KMS-11 (cell line): ENCODE results near the gene NKPD1.

ENCODE experiments used
- H2AFZ ChIP-seq: fragments of 200-600 bp; sonication (generic); 2 replicates; pipeline ENCODE4 v1.6.1; 2016; ENCODE audit warnings: antibody characterized with exemption, mixed run types, low read depth
- H3K27ac ChIP-seq: fragments of 200-600 bp; sonication (generic); 2 replicates; pipeline ENCODE4 v1.6.1; 2016; ENCODE audit warnings: mild to moderate bottlenecking, mixed run types
- H3K27me3 ChIP-seq: fragments of 200-600 bp; sonication (generic); 2 replicates; pipeline ENCODE4 v1.6.1; 2017; ENCODE audit warnings: mild to moderate bottlenecking, low read depth, mixed run types, moderate library complexity; ENCODE audit not compliant: insufficient read depth
- H3K36me3 ChIP-seq: fragments of 200-600 bp; sonication (generic); 2 replicates; pipeline ENCODE4 v1.6.1; 2017; ENCODE audit warnings: mild to moderate bottlenecking, mixed run types; ENCODE audit not compliant: insufficient read depth
- H3K4me1 ChIP-seq: fragments of 200-600 bp; sonication (generic); 2 replicates; pipeline ENCODE4 v1.6.1; 2016; ENCODE audit warnings: mild to moderate bottlenecking, low read depth, mixed run types; ENCODE audit not compliant: poor library complexity, severe bottlenecking
- H3K4me2 ChIP-seq: fragments of 200-600 bp; sonication (generic); 2 replicates; pipeline ENCODE4 v1.7.0; 2016; ENCODE audit warnings: mild to moderate bottlenecking, mixed run types
- H3K4me3 ChIP-seq: fragments of 200-600 bp; sonication (generic); IDR thresholded peaks from 2 replicates; pipeline ENCODE4 v1.6.1; 2017; ENCODE audit warnings: low read depth, low read length, mixed read lengths; ENCODE audit not compliant: insufficient read depth
- H3K79me2 ChIP-seq: fragments of 200-600 bp; sonication (generic); 2 replicates; pipeline ENCODE4 v1.6.1; 2016; ENCODE audit warnings: low read depth, mixed run types; ENCODE audit not compliant: insufficient read depth
- H3K9ac ChIP-seq: fragments of 200-600 bp; sonication (generic); 2 replicates; pipeline ENCODE4 v1.6.1; 2016; ENCODE audit warnings: mild to moderate bottlenecking, mixed run types
- H4K20me1 ChIP-seq: fragments of 200-600 bp; sonication (generic); 2 replicates; pipeline ENCODE4 v1.6.1; 2016; ENCODE audit warnings: mild to moderate bottlenecking, mixed run types; ENCODE audit not compliant: insufficient read depth
- TF ChIP-seq, protein P1 (sequence below): fragments of 200-600 bp; sonication (generic); conservative IDR thresholded peaks from 2 replicates; pipeline ENCODE4 v1.6.1; 2017; ENCODE audit warnings: low read depth, mild to moderate bottlenecking, antibody characterized with exemption, low read length, moderate library complexity, mixed read lengths

The NKPD1 gene

GRCh38 chr19:45159210-45159970, 1.4 kb downstream of the NKPD1 start:
- Histone ChIP-seq H3K36me3 (no peaks in the 10 kb centered on the region), H3K27ac (no peak overlapping the region), H3K79me2 (no peaks in the 10 kb centered on the region), H3K4me1 (peaks cover 9% of the 10 kb centered on the region), H3K9ac (no peak overlapping the region), H2AFZ (no peak overlapping the region), H3K4me2 (no peak overlapping the region), H3K4me3 (no peak overlapping the region), H4K20me1 (no peaks in the 10 kb centered on the region), H3K27me3 (0 out of 2 replicates have a peak, but pooled peaks cover 3% of the 10 kb centered on the region)
- TF ChIP-seq, protein P1, sequence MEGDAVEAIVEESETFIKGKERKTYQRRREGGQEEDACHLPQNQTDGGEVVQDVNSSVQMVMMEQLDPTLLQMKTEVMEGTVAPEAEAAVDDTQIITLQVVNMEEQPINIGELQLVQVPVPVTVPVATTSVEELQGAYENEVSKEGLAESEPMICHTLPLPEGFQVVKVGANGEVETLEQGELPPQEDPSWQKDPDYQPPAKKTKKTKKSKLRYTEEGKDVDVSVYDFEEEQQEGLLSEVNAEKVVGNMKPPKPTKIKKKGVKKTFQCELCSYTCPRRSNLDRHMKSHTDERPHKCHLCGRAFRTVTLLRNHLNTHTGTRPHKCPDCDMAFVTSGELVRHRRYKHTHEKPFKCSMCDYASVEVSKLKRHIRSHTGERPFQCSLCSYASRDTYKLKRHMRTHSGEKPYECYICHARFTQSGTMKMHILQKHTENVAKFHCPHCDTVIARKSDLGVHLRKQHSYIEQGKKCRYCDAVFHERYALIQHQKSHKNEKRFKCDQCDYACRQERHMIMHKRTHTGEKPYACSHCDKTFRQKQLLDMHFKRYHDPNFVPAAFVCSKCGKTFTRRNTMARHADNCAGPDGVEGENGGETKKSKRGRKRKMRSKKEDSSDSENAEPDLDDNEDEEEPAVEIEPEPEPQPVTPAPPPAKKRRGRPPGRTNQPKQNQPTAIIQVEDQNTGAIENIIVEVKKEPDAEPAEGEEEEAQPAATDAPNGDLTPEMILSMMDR, result no peak

DNA sequence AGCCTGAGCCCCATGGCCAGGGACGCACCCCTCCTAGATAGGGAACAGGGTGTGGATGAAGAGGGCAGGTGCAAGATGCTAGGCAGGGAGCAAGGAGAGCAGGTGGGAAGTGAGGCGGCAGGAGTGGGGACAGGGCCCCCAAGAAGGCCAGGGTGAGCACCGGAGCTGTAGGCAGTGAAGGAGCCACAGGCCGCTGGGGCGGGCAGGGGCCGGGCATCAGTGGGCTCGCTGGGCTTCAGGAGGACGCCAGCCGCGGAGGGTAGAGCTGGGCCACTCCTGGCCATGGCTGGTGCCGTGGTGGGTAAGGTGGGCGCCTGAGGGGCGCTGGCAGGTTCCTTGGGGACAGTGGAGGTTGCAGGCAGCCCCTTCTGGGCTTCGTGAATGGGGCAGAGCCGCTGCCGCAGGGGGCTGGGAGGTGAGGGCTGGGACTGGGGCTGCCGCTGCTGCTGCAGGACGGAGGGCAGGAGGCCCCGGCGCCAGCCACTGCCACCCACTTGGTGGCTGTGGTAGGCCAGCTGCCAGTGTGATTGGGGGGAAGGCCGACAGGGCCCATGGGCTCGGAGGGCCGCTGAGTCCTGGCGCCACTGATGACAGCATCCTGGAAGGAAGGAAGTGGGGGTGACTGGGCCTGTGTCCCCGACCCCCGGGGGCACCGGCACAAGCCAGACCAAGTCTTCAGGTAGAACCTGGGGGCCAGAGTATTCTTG, 2.1 kb downstream of the NKPD1 start:
- H3K4me1 ChIP-seq, result peaks cover 2% of the 10 kb centered on the region
- H3K9ac ChIP-seq, result no peak overlapping the region
- H3K27me3 ChIP-seq, result 0 out of 2 replicates have a peak, but pooled peaks cover 3% of the 10 kb centered on the region
- H3K36me3 ChIP-seq, result no peaks in the 10 kb centered on the region
- H3K79me2 ChIP-seq, result no peaks in the 10 kb centered on the region
- no peaks in the 10 kb centered on the region for H4K20me1 ChIP-seq
- H3K4me3 ChIP-seq, result no peak overlapping the region
- TF ChIP-seq, protein P1, result no peak
- no peak overlapping the region for H2AFZ ChIP-seq
- no peak overlapping the region for H3K4me2 ChIP-seq
- H3K27ac ChIP-seq, result no peak overlapping the region

DNA sequence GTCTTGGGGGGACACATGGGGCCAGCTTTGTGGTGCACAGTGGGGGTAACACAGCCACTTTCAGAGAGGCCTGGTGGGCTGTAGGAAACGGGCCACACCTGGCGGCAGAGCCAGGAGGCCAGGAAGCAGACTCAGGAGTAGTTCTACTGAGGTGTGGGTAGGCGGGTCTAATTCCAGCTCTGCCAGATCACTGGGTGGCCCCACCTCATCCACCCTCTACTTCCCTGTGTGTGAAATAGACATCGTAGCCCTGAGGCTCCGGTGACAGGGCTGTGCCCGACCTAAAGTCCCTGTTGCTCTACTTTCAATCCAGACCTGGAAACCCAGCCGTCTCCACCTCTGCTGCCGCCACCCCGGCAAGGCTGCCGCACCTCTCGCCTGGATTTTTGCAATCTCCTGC, 4.0 kb downstream of the NKPD1 start:
- Histone ChIP-seq H3K4me3 (no peak overlapping the region), H3K9ac (no peak overlapping the region), H3K4me1 (no peaks in the 10 kb centered on the region), H3K27me3 (0 out of 2 replicates have a peak, but pooled peaks cover 3% of the 10 kb centered on the region), H3K4me2 (no peak overlapping the region), H3K36me3 (no peaks in the 10 kb centered on the region), H3K79me2 (no peaks in the 10 kb centered on the region), H3K27ac (no peak overlapping the region), H4K20me1 (no peaks in the 10 kb centered on the region), H2AFZ (no peak overlapping the region)
- TF ChIP-seq, protein P1, result no peak

- no peaks in the 10 kb centered on the region for H3K4me1 ChIP-seq
- no peak overlapping the region for H3K4me2 ChIP-seq
- no peak overlapping the region for H3K4me3 ChIP-seq
Observed at GRCh38 chr19:45156011-45156630, 4.7 kb downstream of the NKPD1 start.

More at GRCh38 chr19:45156011-45156630, 4.7 kb downstream of the NKPD1 start:
- H3K36me3 ChIP-seq, result no peaks in the 10 kb centered on the region
- no peak overlapping the region for H3K9ac ChIP-seq
- TF ChIP-seq, protein P1, result no peak
- H2AFZ ChIP-seq, result no peak overlapping the region
- 0 out of 2 replicates have a peak, but pooled peaks cover 3% of the 10 kb centered on the region for H3K27me3 ChIP-seq
- H3K79me2 ChIP-seq, result no peaks in the 10 kb centered on the region
- H3K27ac ChIP-seq, result no peak overlapping the region
- H4K20me1 ChIP-seq, result no peaks in the 10 kb centered on the region
